ENCODE measurements around the gene SNTB2.

SNTB2 gene

GRCh38 chr16:69340095-69340644, 153.2 kb downstream of the SNTB2 start:
- DNase-seq (ENCODE audit: low read depth, low spot score), result no peak

DNA sequence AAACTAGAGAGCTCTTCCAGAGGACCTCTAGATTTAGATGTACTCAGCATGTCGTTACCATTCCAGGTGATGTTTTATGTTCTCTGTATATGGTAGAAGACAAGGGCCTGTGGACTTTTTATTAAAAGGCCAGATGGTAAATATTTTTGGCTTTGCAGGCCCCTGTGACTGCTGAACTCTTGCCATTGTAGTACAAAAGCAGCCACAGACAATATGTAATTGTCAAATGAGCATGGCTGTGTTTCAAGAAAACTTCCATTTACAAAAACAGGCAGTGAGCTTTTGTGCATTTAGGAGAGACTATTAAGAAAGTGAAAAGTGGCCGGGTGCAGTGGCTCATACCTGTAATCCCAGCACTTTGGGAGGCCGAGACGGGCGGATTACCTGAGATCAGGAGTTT, 157.2 kb downstream of the SNTB2 start:
- no peak for DNase-seq (ENCODE audit: low read depth, low spot score)

- DNase-seq (ENCODE audit: low read depth, low spot score), result no peak
These were observed 159.0 kb downstream of the SNTB2 start for GRCh38 chr16:69345923-69346322.

- no peak for DNase-seq (ENCODE audit: low read depth, low spot score)
These were observed 159.7 kb downstream of the SNTB2 start for GRCh38 chr16:69346683-69347082.

DNA sequence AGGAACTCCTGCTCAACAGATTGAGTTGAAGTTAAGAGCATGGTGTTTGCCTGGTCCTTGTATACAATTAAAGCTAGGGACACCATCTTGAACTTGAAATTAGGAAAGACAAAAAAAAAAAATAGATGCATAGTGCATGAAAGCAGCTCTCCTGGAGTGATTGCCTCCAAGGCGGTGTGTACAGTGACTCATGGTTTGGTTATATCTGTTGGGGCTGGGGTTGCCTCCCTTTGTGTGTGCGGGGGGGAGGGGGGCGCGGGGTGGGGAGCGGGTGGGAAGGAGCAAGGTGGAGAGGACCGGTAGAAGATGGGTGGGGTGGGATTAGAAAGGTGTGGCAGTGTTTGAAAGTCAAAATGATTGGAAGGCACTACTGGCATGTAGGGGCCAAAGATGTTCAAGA, 161.3 kb downstream of the SNTB2 start:
- no peak for DNase-seq (ENCODE audit: low read depth, low spot score)

DNA sequence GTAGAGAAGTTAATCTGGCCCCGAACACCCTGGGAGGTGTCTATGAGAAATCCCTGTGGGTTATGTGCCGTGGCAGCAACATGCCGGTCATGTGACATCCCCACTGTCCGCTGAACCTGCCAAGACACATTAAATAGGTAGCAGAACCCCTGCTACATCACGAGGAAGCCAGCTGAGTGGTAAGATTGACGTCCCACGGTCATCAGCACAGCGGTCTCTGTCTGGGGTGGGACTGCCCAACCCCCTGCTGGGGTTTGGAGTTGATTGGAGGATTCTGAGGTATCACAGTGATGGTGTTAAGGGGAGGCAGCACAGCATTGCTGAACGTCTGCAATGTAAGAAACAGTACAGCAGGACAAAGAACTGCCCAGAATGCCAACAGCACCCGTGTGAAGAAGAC, 162.6 kb downstream of the SNTB2 start:
- DNase-seq (ENCODE audit: low read depth, low spot score), result no peak

- no peak for DNase-seq (ENCODE audit: low read depth, low spot score)
These were observed 163.7 kb downstream of the SNTB2 start for GRCh38 chr16:69350536-69351133.

DNA sequence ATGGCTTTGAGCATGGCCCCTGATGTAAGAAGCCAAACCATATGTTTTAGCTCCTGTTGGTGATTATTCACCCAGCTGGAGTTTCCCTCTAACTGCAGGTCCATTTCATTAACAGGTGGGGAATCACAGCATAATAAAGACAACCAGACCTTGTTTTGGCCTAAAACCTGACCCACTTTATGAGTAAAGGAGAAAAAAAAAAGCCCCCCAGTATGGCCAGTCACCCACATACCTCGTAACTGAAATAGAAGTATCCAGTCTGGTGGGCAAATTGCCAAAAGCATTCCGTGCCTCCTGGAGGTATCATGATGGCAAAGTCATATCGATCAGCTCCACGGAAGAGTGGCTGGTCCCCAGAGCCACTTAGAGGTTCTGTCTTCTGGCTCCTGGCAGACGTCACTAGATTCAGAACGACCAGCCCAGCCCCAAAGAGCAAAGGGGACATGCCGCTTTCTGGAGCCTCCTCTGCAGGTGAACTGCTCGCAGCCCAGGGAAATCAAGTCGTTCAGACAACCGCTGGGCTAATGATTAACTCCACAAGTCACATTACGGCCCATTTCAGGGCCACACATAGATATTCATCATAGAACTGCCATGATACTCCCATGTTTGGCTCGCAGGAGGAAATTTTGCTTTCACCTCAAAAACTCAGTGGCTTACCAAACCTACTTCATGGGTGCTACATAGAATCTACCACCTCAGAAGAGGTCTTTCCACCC, 164.5 kb downstream of the SNTB2 start, which contains the start of gene TMED6:
TMED6 (minus strand) TSS at position 478 of the 719 bp plus-strand sequence; CDS start at position 445, 33 bp downstream.
- no peak for DNase-seq (ENCODE audit: low read depth, low spot score)

Measured in ELF-1 (cell line).